GM20000 (cell line): ENCODE measurements around the gene FKBP5.
"Not testable (repeated sequence)": the region's sequence is repeated elsewhere in the genome, so short reads cannot be mapped to it uniquely, and the experiment has no call there.

Source experiments
- DNase-seq: peaks from one replicate; pipeline ENCODE4 v3.0.0; 2012; ENCODE audit warnings: low spot score
- CTCF ChIP-seq: IDR thresholded peaks from 2 replicates; pipeline ENCODE4 v1.5.1; 2012; ENCODE audit warnings: mild to moderate bottlenecking, control low read depth; ENCODE audit errors: extremely low read depth, missing control alignments

The FKBP5 gene

GRCh38 chr6:35605600-35605999 is 83.1 kb downstream of the FKBP5 start:
- TF ChIP-seq CTCF: no peak
- no peak for DNase-seq

GRCh38 chr6:35603326-35604202 is 85.2 kb downstream of the FKBP5 start:
- no peak for DNase-seq
- no peak for TF ChIP-seq CTCF

GRCh38 chr6:35602133-35602946 is 86.4 kb downstream of the FKBP5 start:
- no peak for DNase-seq
- no peak for TF ChIP-seq CTCF

GRCh38 chr6:35601331-35602132 is 87.2 kb downstream of the FKBP5 start:
- no peak for DNase-seq
- no peak for TF ChIP-seq CTCF

- no peak for DNase-seq
- TF ChIP-seq CTCF: no peak
These were observed 88.0 kb downstream of the FKBP5 start for GRCh38 chr6:35600659-35601125.

- no peak for DNase-seq
- TF ChIP-seq CTCF: no peak
These were observed 88.7 kb downstream of the FKBP5 start for GRCh38 chr6:35599761-35600658.

GRCh38 chr6:35598621-35599020 is 90.1 kb downstream of the FKBP5 start:
- not testable (repeated sequence) for DNase-seq
